Panc1 (cell line): ENCODE measurements around the gene BBIP1.

Experiments used
- POLR2AphosphoS5 ChIP-seq: IDR thresholded peaks from 2 replicates; pipeline ENCODE4 v1.6.1; 2012; ENCODE audit warnings: mild to moderate bottlenecking, low read depth, low read length, moderate library complexity
- SIN3A ChIP-seq: IDR thresholded peaks from 2 replicates; pipeline ENCODE4 v1.6.1; 2012; ENCODE audit warnings: low read depth, mild to moderate bottlenecking, low read length, moderate library complexity, borderline replicate concordance; ENCODE audit not compliant: insufficient read depth
- TCF7L2 ChIP-seq: IDR thresholded peaks from 2 replicates; pipeline ENCODE4 v1.6.1; 2011; ENCODE audit warnings: mild to moderate bottlenecking, low read depth, low read length, inconsistent platforms
- TF ChIP-seq, protein P1 (sequence below): fragments of 450-650 bp; IDR thresholded peaks from 2 replicates; pipeline ENCODE4 v1.5.1; 2017; ENCODE audit warnings: mild to moderate bottlenecking
- TF ChIP-seq, protein P2 (sequence below), 2 experiments: IDR thresholded peaks; 2 replicates each; pipeline ENCODE4 v1.6.1; 2011 to 2012; ENCODE audit warnings: low read depth in 2 of 2, control low read depth in 1 of 2, low read length in 1 of 2, mild to moderate bottlenecking in 1 of 2, moderate library complexity in 1 of 2; ENCODE audit not compliant: insufficient read depth in 1 of 2

DNA sequence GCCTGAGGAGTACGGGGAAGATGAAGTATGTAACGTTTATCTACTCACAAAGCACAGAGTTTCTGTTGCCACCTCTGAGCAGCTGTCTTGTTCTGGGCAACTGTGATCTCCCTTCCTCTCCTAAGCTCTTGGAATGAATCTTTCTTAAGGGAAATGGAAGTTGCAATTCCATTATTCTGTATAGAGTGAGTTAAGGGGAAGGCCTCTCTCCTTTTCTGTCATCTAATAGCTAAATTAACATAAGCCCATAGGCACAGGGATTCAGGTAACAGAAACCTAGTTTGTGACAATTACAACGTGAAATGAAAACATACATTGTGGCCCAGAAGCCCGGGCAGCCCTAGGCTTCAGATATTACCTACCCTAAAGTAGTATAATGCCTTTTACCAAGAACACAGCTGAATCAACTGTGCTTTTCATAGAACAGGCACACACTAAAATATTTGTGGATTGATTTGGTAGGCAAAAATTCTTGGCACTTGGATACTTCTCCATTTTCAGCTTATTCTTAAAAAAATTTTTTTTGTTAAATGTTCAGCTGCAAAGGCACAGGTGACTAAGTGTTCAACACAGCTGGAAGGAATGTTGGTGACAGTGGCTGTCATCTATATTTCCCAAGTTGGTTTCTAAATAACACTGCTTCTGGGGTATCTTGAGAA lies 51.0 kb downstream of the BBIP1 start:
- TF ChIP-seq, protein P1, sequence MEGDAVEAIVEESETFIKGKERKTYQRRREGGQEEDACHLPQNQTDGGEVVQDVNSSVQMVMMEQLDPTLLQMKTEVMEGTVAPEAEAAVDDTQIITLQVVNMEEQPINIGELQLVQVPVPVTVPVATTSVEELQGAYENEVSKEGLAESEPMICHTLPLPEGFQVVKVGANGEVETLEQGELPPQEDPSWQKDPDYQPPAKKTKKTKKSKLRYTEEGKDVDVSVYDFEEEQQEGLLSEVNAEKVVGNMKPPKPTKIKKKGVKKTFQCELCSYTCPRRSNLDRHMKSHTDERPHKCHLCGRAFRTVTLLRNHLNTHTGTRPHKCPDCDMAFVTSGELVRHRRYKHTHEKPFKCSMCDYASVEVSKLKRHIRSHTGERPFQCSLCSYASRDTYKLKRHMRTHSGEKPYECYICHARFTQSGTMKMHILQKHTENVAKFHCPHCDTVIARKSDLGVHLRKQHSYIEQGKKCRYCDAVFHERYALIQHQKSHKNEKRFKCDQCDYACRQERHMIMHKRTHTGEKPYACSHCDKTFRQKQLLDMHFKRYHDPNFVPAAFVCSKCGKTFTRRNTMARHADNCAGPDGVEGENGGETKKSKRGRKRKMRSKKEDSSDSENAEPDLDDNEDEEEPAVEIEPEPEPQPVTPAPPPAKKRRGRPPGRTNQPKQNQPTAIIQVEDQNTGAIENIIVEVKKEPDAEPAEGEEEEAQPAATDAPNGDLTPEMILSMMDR, result no peak
- no peak for TF ChIP-seq TCF7L2
- no peak for TF ChIP-seq POLR2AphosphoS5
- TF ChIP-seq, protein P2, sequence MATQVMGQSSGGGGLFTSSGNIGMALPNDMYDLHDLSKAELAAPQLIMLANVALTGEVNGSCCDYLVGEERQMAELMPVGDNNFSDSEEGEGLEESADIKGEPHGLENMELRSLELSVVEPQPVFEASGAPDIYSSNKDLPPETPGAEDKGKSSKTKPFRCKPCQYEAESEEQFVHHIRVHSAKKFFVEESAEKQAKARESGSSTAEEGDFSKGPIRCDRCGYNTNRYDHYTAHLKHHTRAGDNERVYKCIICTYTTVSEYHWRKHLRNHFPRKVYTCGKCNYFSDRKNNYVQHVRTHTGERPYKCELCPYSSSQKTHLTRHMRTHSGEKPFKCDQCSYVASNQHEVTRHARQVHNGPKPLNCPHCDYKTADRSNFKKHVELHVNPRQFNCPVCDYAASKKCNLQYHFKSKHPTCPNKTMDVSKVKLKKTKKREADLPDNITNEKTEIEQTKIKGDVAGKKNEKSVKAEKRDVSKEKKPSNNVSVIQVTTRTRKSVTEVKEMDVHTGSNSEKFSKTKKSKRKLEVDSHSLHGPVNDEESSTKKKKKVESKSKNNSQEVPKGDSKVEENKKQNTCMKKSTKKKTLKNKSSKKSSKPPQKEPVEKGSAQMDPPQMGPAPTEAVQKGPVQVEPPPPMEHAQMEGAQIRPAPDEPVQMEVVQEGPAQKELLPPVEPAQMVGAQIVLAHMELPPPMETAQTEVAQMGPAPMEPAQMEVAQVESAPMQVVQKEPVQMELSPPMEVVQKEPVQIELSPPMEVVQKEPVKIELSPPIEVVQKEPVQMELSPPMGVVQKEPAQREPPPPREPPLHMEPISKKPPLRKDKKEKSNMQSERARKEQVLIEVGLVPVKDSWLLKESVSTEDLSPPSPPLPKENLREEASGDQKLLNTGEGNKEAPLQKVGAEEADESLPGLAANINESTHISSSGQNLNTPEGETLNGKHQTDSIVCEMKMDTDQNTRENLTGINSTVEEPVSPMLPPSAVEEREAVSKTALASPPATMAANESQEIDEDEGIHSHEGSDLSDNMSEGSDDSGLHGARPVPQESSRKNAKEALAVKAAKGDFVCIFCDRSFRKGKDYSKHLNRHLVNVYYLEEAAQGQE (IDR thresholded peaks at IDR 0.05; ENCODE audit: insufficient read depth in 1 of 2, low read depth in 2 of 2, low read length in 1 of 2), result no peak
- no peak for TF ChIP-seq SIN3A
